OCI-LY1 (cell line): ENCODE measurements around the gene SDK1.

ENCODE experiments used
- CTCF ChIP-seq: fragments of 200-600 bp; sonication (generic), shearing (Covaris generic); IDR thresholded peaks from 2 replicates; pipeline ENCODE4 v1.5.1; 2017; ENCODE audit warnings: mild to moderate bottlenecking, antibody characterized with exemption, low read length, moderate library complexity, mixed read lengths
- EZH2 ChIP-seq: fragments of 200-600 bp; sonication (generic), shearing (Covaris generic); IDR thresholded peaks from 2 replicates; pipeline ENCODE4 v1.8.0; 2017; ENCODE audit warnings: borderline replicate concordance, mixed run types, mild to moderate bottlenecking, antibody characterized with exemption, low read length, moderate library complexity, mixed read lengths

GRCh38 chr7:3279147-3279818 lies 21.8 kb upstream of the SDK1 start:
- TF ChIP-seq CTCF (no peak), EZH2 (no peak)
